Colonic mucosa (tissue), 4 donors: ENCODE data around the gene DIP2B. TPM values are rescaled to one million over a fixed set of nuclear protein-coding genes. Genes with fewer than 3 reads are reported as not detected.

Experiments used
- DNase-seq: peaks from one replicate; pipeline ENCODE4 v3.0.0-alpha.2; 2020
- H3K27ac ChIP-seq: fragments of 200-600 bp; one replicate; pipeline ENCODE4 v1.8.0; 2021
- H3K27me3 ChIP-seq: fragments of 200-600 bp; one replicate; pipeline ENCODE4 v1.8.0; 2021
- H3K36me3 ChIP-seq: fragments of 200-600 bp; one replicate; pipeline ENCODE4 v1.8.0; 2021
- H3K4me1 ChIP-seq: fragments of 200-600 bp; one replicate; pipeline ENCODE4 v1.8.0; 2021; ENCODE audit warnings: mild to moderate bottlenecking
- H3K4me3 ChIP-seq: fragments of 200-600 bp; one replicate; pipeline ENCODE4 v1.8.0; 2021
- H3K9ac ChIP-seq, 2 donors: one replicate each; pipeline ENCODE4 v1.7.0; 2013; ENCODE audit warnings: control low read depth in 2 of 2, low read depth in 2 of 2, low read length in 2 of 2
- H3K9me3 ChIP-seq: fragments of 200-600 bp; one replicate; pipeline ENCODE4 v1.8.0; 2021
- CTCF ChIP-seq: fragments of 200-600 bp; IDR thresholded peaks from one replicate; pipeline ENCODE4 v1.8.0; 2022; ENCODE audit warnings: antibody characterized with exemption, mild to moderate bottlenecking
- intact Hi-C: fragments of 100-400 bp; cut with DNase I; formaldehyde crosslinking; loops from one replicate; pipeline ENCODE4 v1.14.1; 2022
- total RNA-seq, 2 donors: library from RNA; stranded (reverse); fragmentation: NEBNext Ultra II Directional in 1 of 2; extraction: Animal tissue kit (Norgen Biotek cat#: 25700) in 1 of 2; gene quantifications; one replicate each; pipeline ENCODE4 v1.2.1, GENCODE V29; 2021
- donor health status: healthy.
- donor health status: DM: no; HTN: no; CAD: no.
- donor health status: DM: no; HTN: no; CAD: no.

Gene DIP2B
- total RNA-seq, 2 donors from 2014 or later: 34.3 to 36.8 TPM

GRCh38 chr12:50662116-50662510, 157.3 kb downstream of the DIP2B start:
- Histone ChIP-seq H3K4me3 (no peak overlapping the region), H3K9me3 (no peaks in the 10 kb centered on the region), H3K9ac (no peak overlapping the region), H3K36me3 (no peaks in the 10 kb centered on the region), H3K27me3 (no peaks in the 10 kb centered on the region), H3K4me1 (peaks cover 4% of the 10 kb centered on the region), H3K27ac (no peak overlapping the region)
- no peak for DNase-seq
- no peak for TF ChIP-seq CTCF
- intact Hi-C loops: no loop called here

DNA sequence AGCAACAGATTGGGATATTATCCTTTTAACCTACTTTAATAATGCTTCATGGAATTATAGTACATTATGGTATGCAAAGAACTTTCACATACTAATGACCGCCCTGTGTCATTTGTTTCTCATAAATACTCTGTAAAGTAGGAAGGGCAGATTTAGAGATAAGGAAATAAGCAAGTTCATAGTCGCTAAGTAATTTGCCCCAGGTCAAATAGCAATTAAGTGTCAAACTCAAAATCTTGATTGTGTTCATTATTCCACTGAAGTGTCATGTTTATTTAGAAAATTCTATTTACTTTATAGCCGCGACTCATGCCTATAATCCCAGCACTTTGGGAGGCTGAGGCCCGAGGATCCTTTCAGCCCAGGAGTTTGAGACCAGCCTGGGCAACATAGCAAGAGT, 160.4 kb downstream of the DIP2B start:
- Histone ChIP-seq H3K36me3 (no peaks in the 10 kb centered on the region), H3K27me3 (no peaks in the 10 kb centered on the region), H3K9ac (no peak overlapping the region), H3K4me1 (peaks cover 4% of the 10 kb centered on the region), H3K4me3 (no peak overlapping the region), H3K9me3 (no peaks in the 10 kb centered on the region), H3K27ac (no peak overlapping the region)
- intact Hi-C loops: no loop called here
- no peak for TF ChIP-seq CTCF
- no peak for DNase-seq

DNA sequence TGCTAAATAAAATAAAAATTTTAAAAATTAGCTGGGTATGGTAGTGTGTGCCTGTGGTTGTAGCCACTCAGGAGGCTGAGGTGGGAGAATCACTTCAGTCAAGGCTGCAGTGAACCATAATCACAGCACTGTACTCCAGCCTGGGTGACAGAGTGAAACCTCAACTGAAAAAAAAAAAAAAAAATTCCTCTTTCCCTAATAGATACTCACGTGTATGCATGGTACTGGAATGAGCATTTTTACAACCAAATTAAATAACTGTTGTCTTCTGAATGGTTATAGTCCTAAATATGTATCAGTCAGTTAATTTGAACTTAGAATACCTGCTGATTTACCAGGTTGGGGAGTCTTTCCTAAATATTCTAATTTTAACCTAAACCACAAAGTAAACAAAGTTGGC, 160.8 kb downstream of the DIP2B start:
- Histone ChIP-seq H3K9ac (no peak overlapping the region), H3K36me3 (no peaks in the 10 kb centered on the region), H3K9me3 (no peaks in the 10 kb centered on the region), H3K4me3 (no peak overlapping the region), H3K4me1 (peaks cover 4% of the 10 kb centered on the region), H3K27me3 (no peaks in the 10 kb centered on the region), H3K27ac (no peak overlapping the region)
- TF ChIP-seq CTCF: no peak
- intact Hi-C loops: no loop called here
- DNase-seq: no peak

DNA sequence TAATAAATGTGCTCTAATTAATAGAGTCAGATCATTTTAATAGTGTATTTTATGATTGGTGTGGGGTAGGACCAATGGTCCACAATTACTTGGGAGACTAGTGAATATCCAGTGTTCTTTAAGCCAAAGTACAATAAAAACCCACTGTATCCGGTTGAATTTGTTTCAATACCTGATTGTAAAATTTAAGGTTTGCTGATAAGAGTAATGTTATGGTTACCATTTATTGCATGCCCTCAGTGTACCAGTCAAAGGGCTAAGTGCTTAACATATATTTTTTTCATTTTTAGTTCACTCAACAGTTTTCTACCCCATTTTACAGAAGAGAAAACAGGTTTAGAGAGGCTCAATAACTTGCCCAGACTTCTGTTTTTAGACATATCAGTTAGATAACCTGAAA, 161.2 kb downstream of the DIP2B start:
- peaks cover 4% of the 10 kb centered on the region for H3K4me1 ChIP-seq
- no peak for DNase-seq
- no peak overlapping the region for H3K27ac ChIP-seq
- H3K9ac ChIP-seq: no peak overlapping the region
- H3K9me3 ChIP-seq: no peaks in the 10 kb centered on the region
- no peaks in the 10 kb centered on the region for H3K36me3 ChIP-seq
- H3K27me3 ChIP-seq: no peaks in the 10 kb centered on the region
- H3K4me3 ChIP-seq: no peak overlapping the region
- intact Hi-C loops: no loop called here
- no peak for TF ChIP-seq CTCF

GRCh38 chr12:50672158-50672557, 167.4 kb downstream of the DIP2B start:
- no peak for DNase-seq
- Histone ChIP-seq H3K27me3 (no peaks in the 10 kb centered on the region), H3K36me3 (no peaks in the 10 kb centered on the region), H3K9ac (no peak overlapping the region), H3K4me1 (no peaks in the 10 kb centered on the region), H3K4me3 (no peak overlapping the region), H3K9me3 (no peaks in the 10 kb centered on the region), H3K27ac (no peak overlapping the region)
- TF ChIP-seq CTCF: no peak
- intact Hi-C loops: no loop called here

DNA sequence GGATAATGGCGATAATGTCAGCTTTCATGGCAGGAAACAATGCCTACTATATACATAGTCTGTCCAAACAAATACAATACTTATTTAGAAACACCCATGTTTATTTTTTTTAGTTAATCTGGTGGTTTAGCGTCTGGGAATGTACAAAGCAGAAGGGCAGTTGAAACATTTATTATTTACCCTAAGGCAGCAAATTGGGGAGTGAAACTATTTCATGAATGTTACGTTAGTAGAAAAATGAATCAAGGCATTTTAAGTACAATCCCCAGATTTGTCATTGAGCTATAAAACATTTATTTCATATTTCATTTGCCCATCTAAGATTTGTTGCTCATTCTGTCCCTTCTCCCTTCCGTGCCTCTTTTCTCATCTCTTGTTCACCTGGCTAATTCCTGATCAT, 172.0 kb downstream of the DIP2B start:
- Histone ChIP-seq H3K9me3 (no peaks in the 10 kb centered on the region), H3K4me3 (no peak overlapping the region), H3K27me3 (no peaks in the 10 kb centered on the region), H3K4me1 (no peaks in the 10 kb centered on the region), H3K36me3 (no peaks in the 10 kb centered on the region), H3K27ac (no peak overlapping the region), H3K9ac (no peak overlapping the region)
- no peak for TF ChIP-seq CTCF
- intact Hi-C loops: no loop called here
- no peak for DNase-seq
